SKM-1 treated with dmso at 0.1 percent for 144 hours (cell line): Measurements from ENCODE around the gene CLTCL1.
A peak's percentile ranks its signal among the peaks of the same experiment; 100 is the strongest.

Source experiments
- DNase-seq: peaks from one replicate; lab custom pipeline; 2025; ENCODE audit not compliant: unreplicated experiment; lab: John Stamatoyannopoulos, UW

CLTCL1 gene

GRCh38 chr22:19253143-19253542 lies 38.4 kb downstream of the CLTCL1 start:
- no peak for DNase-seq

- DNase-seq: peak; percentile 84
These were observed 46.7 kb downstream of the CLTCL1 start for GRCh38 chr22:19244600-19245352.

- DNase-seq: peak; percentile 84
These were observed 48.8 kb downstream of the CLTCL1 start for GRCh38 chr22:19242699-19243098.

GRCh38 chr22:19241593-19241906 lies 50.0 kb downstream of the CLTCL1 start:
- no peak for DNase-seq

GRCh38 chr22:19240813-19241592 lies 50.5 kb downstream of the CLTCL1 start:
- peak; percentile 89 for DNase-seq

GRCh38 chr22:19239464-19239863 lies 52.1 kb downstream of the CLTCL1 start:
- DNase-seq: no peak

- DNase-seq: no peak
These were observed 52.6 kb downstream of the CLTCL1 start for GRCh38 chr22:19238900-19239299.

GRCh38 chr22:19235874-19236273 lies 55.6 kb downstream of the CLTCL1 start:
- no peak for DNase-seq

GRCh38 chr22:19234126-19234896 lies 57.2 kb downstream of the CLTCL1 start:
- no peak for DNase-seq

- DNase-seq: no peak
These were observed 58.3 kb downstream of the CLTCL1 start for GRCh38 chr22:19233189-19233661.

- DNase-seq: no peak
These were observed 58.9 kb downstream of the CLTCL1 start for GRCh38 chr22:19232623-19233022.

GRCh38 chr22:19231986-19232385 lies 59.5 kb downstream of the CLTCL1 start:
- DNase-seq: no peak

GRCh38 chr22:19229600-19229999 lies 61.9 kb downstream of the CLTCL1 start:
- DNase-seq: no peak

GRCh38 chr22:19228179-19228578 lies 63.3 kb downstream of the CLTCL1 start:
- no peak for DNase-seq

- no peak for DNase-seq
These were observed 65.1 kb downstream of the CLTCL1 start for GRCh38 chr22:19226428-19226827.

GRCh38 chr22:19225560-19225959 lies 66.0 kb downstream of the CLTCL1 start:
- DNase-seq: no peak

- no peak for DNase-seq
These were observed 66.5 kb downstream of the CLTCL1 start for GRCh38 chr22:19224985-19225384.

- DNase-seq: no peak
These were observed 67.0 kb downstream of the CLTCL1 start for GRCh38 chr22:19224557-19224956.

GRCh38 chr22:19223617-19224016 lies 67.9 kb downstream of the CLTCL1 start:
- DNase-seq: no peak

GRCh38 chr22:19223110-19223509 lies 68.4 kb downstream of the CLTCL1 start:
- DNase-seq: no peak

GRCh38 chr22:19222242-19223005 lies 69.1 kb downstream of the CLTCL1 start:
- no peak for DNase-seq
